Measurements from ENCODE around the gene ARHGAP28.

ARHGAP28 gene

GRCh38 chr18:6745504-6746031, 16.1 kb downstream of the ARHGAP28 start:
- no peaks in the 10 kb centered on the region for H3K9me3 ChIP-seq (ENCODE audit: severe bottlenecking)
- no peak for TF ChIP-seq CTCF (IDR thresholded peaks at IDR 0.05; ENCODE audit: low read depth, low read length)
- no peak overlapping the region for H3K4me3 ChIP-seq (ENCODE audit: low read depth, low read length)
- no peak overlapping the region for H3K27ac ChIP-seq
- no peaks in the 10 kb centered on the region for H3K36me3 ChIP-seq
- DNase-seq, result no peak
- H3K27me3 ChIP-seq (ENCODE audit: insufficient read depth, low read depth, severe bottlenecking), result no peaks in the 10 kb centered on the region

GRCh38 chr18:6746386-6746960, 17.0 kb downstream of the ARHGAP28 start:
- Histone ChIP-seq H3K27ac (no peak overlapping the region), H3K4me3 (ENCODE audit: low read depth, low read length) (no peak overlapping the region), H3K27me3 (ENCODE audit: insufficient read depth, low read depth, severe bottlenecking) (no peaks in the 10 kb centered on the region), H3K9me3 (ENCODE audit: severe bottlenecking) (no peaks in the 10 kb centered on the region), H3K36me3 (no peaks in the 10 kb centered on the region)
- DNase-seq, result no peak
- no peak for TF ChIP-seq CTCF (IDR thresholded peaks at IDR 0.05; ENCODE audit: low read depth, low read length)

- DNase-seq, result no peak
- no peaks in the 10 kb centered on the region for H3K27me3 ChIP-seq (ENCODE audit: insufficient read depth, low read depth, severe bottlenecking)
- H3K36me3 ChIP-seq, result no peaks in the 10 kb centered on the region
- H3K27ac ChIP-seq, result no peak overlapping the region
- H3K4me3 ChIP-seq (ENCODE audit: low read depth, low read length), result no peak overlapping the region
- no peaks in the 10 kb centered on the region for H3K9me3 ChIP-seq (ENCODE audit: severe bottlenecking)
- no peak for TF ChIP-seq CTCF (IDR thresholded peaks at IDR 0.05; ENCODE audit: low read depth, low read length)
Measured at GRCh38 chr18:6747646-6748045, 18.1 kb downstream of the ARHGAP28 start.

GRCh38 chr18:6748241-6748640, 18.7 kb downstream of the ARHGAP28 start:
- H3K9me3 ChIP-seq (ENCODE audit: severe bottlenecking), result no peaks in the 10 kb centered on the region
- no peak overlapping the region for H3K4me3 ChIP-seq (ENCODE audit: low read depth, low read length)
- no peak for TF ChIP-seq CTCF (IDR thresholded peaks at IDR 0.05; ENCODE audit: low read depth, low read length)
- H3K27me3 ChIP-seq (ENCODE audit: insufficient read depth, low read depth, severe bottlenecking), result no peaks in the 10 kb centered on the region
- no peak overlapping the region for H3K27ac ChIP-seq
- H3K36me3 ChIP-seq, result no peaks in the 10 kb centered on the region
- no peak for DNase-seq

- Histone ChIP-seq H3K9me3 (ENCODE audit: severe bottlenecking) (no peaks in the 10 kb centered on the region), H3K36me3 (no peaks in the 10 kb centered on the region), H3K27ac (no peak overlapping the region), H3K4me3 (ENCODE audit: low read depth, low read length) (no peak overlapping the region), H3K27me3 (ENCODE audit: insufficient read depth, low read depth, severe bottlenecking) (no peaks in the 10 kb centered on the region)
- no peak for TF ChIP-seq CTCF (IDR thresholded peaks at IDR 0.05; ENCODE audit: low read depth, low read length)
- DNase-seq, result no peak
Measured at GRCh38 chr18:6750411-6750810, 20.9 kb downstream of the ARHGAP28 start.

- H3K27me3 ChIP-seq (ENCODE audit: insufficient read depth, low read depth, severe bottlenecking), result no peaks in the 10 kb centered on the region
- H3K9me3 ChIP-seq (ENCODE audit: severe bottlenecking), result no peaks in the 10 kb centered on the region
- no peak overlapping the region for H3K4me3 ChIP-seq (ENCODE audit: low read depth, low read length)
- DNase-seq, result no peak
- no peak overlapping the region for H3K27ac ChIP-seq
- no peak for TF ChIP-seq CTCF (IDR thresholded peaks at IDR 0.05; ENCODE audit: low read depth, low read length)
- no peaks in the 10 kb centered on the region for H3K36me3 ChIP-seq
Measured at GRCh38 chr18:6751222-6751621, 21.7 kb downstream of the ARHGAP28 start.

All from WERI-Rb-1 (cell line).